IPS-20b (cell line): ENCODE data around the gene DMAC2L.
"Not testable (repeated sequence)": the region's sequence is repeated elsewhere in the genome, so short reads cannot be mapped to it uniquely, and the experiment has no call there.

ENCODE experiments used
- H3K27ac ChIP-seq: one replicate; pipeline ENCODE4 v1.5.1; 2013; ENCODE audit warnings: low read length
- H3K27me3 ChIP-seq: 2 replicates; pipeline ENCODE4 v1.6.1; 2013; ENCODE audit warnings: mild to moderate bottlenecking, low read length, inconsistent platforms; ENCODE audit not compliant: insufficient read depth
- H3K36me3 ChIP-seq: 2 replicates; pipeline ENCODE4 v1.6.1; 2013; ENCODE audit warnings: low read depth, mild to moderate bottlenecking, inconsistent platforms, low read length, moderate library complexity; ENCODE audit not compliant: insufficient read depth
- H3K4me1 ChIP-seq: 2 replicates; pipeline ENCODE4 v1.6.1; 2013; ENCODE audit warnings: mild to moderate bottlenecking, control low read depth, inconsistent platforms, low read length, moderate library complexity; ENCODE audit not compliant: insufficient read depth
- H3K4me3 ChIP-seq: 2 replicates; pipeline ENCODE4 v1.5.1; 2013; ENCODE audit warnings: mild to moderate bottlenecking, low read length, inconsistent platforms
- H3K9ac ChIP-seq: 2 replicates; pipeline ENCODE4 v1.6.1; 2013; ENCODE audit warnings: low read depth, mild to moderate bottlenecking, inconsistent platforms, low read length, moderate library complexity
- H3K9me3 ChIP-seq: 2 replicates; pipeline ENCODE4 v1.6.1; 2013; ENCODE audit warnings: mild to moderate bottlenecking, low read depth, low read length, inconsistent platforms; ENCODE audit not compliant: insufficient read depth

The DMAC2L gene

DNA sequence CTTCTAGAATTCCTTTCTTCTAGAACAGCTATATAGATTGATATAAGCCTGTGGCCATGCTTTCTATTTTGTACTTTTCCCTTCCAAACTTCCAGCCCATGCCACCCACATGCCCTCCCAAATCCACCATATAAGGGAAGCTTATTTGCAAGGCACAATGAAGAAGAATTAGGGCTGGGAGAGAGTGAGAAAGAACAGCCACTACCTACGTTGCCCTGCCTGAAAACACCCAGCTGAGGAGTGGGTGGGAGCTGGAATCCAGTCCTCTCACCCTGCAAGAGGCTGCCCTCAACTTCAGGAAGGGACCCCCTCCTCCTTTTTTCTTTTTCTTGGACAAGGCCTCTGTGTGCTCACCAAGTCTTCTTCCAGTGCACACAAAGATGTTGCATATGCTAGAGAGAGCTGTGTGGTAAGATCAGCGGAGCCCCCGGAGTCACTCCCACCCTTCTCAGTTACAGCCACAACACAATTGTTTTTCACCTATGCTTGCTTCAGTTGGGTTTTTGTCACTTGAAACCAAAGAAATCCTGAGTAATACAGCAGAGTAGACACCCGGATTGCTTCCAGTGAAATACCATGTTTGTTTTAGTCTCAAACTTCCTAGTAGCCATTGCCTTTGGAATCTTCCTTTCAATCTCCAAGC, 45.8 kb downstream of the DMAC2L start:
- Histone ChIP-seq H3K27ac (no peak overlapping the region), H3K9me3 (no peaks in the 10 kb centered on the region), H3K27me3 (no peaks in the 10 kb centered on the region), H3K4me3 (no peak overlapping the region), H3K9ac (no peak overlapping the region), H3K36me3 (no peaks in the 10 kb centered on the region), H3K4me1 (no peaks in the 10 kb centered on the region)

GRCh38 chr14:50359631-50360030, 47.5 kb downstream of the DMAC2L start:
- no peaks in the 10 kb centered on the region for H3K36me3 ChIP-seq
- H3K4me1 ChIP-seq = no peaks in the 10 kb centered on the region
- no peak overlapping the region for H3K27ac ChIP-seq
- H3K4me3 ChIP-seq = no peak overlapping the region
- no peaks in the 10 kb centered on the region for H3K27me3 ChIP-seq
- H3K9ac ChIP-seq = no peak overlapping the region
- no peaks in the 10 kb centered on the region for H3K9me3 ChIP-seq

DNA sequence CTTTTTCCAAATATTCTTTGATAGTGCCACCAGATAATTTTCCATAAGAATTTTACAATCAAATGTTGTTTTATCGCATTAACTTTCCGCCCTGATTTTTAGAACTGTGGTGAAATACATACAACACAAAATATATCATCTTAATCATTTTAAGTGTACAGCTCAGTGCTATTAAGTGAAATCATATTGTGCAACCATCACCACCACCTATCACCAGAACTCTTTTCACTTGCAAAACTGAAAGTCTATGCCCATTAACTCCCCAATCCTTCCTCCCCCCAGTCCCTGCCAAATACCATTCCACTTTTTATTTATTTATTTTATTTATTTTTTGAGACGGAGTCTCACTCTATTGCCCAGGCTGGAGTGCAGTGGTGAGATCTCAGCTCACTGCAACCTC, 48.0 kb downstream of the DMAC2L start:
- Histone ChIP-seq H3K4me3 (no peak overlapping the region), H3K27ac (no peak overlapping the region), H3K36me3 (no peaks in the 10 kb centered on the region), H3K27me3 (no peaks in the 10 kb centered on the region), H3K4me1 (no peaks in the 10 kb centered on the region), H3K9ac (no peak overlapping the region), H3K9me3 (no peaks in the 10 kb centered on the region)

DNA sequence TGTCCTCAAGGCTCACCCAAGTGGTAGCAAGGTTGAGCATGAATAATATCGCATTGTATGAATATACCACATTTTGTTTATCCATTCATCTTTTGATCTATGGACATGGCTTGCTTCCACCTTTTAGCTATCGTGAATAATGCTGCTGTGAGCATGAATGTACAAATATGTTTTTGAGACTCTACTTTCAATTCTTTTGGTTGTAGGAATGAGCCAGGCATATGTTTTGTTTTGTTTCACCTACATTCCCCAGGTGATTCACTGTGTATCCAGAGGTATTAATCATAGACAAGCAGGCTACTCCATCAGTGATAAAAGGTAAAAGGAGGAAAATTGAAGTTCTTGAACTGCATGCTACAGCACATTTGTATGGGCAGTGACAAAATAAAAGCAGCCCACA, 48.7 kb downstream of the DMAC2L start:
- H3K9me3 ChIP-seq = no peaks in the 10 kb centered on the region
- no peak overlapping the region for H3K4me3 ChIP-seq
- H3K27me3 ChIP-seq = no peaks in the 10 kb centered on the region
- no peak overlapping the region for H3K9ac ChIP-seq
- no peak overlapping the region for H3K27ac ChIP-seq
- no peaks in the 10 kb centered on the region for H3K36me3 ChIP-seq
- H3K4me1 ChIP-seq = no peaks in the 10 kb centered on the region

DNA sequence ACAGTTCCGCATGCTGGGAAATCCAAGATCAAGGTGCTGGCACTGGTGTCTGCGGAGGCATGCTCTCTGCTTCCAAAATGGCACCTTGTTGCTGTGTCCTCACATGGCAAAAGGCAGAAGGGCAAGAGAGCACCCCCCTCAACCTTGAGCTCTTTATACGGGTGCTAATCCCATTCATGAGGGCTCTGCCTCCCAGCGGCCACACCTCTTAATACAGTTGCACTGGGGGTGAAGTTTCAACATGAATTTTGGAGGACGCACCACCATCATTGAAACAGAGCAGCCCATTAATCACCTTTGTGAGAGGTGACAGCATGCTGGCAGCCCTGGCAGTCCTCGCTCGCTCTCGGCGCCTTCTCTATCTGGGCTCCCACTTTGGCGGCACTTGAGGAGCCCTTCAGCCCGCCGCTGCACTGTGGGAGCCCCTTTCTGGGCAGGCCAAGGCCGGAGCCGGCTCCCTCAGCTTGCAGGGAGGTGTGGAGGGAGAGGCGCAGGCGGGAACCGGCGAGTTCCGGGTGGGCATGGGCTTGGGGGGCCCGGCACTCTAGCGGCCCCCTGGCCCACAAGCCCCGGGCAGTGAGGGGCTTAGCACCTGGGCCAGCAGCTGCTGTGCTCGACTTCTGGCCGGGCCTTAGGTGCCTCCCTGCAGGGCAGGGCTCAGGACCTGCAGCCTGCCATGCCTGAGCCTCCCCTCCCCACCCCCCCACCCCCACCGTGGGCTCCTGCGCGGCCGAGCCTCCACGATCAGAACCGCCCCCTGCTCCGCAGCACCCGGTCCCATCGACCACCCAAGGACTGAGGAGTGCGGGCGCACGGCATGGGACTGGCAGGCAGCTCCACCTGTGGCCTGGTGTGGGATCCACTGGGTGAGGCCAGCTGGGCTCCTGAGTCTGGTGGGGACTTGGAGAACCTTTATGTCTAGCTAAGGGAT, 49.6 kb downstream of the DMAC2L start:
- not testable (repeated sequence) for H3K27me3 ChIP-seq, H3K4me1 ChIP-seq, H3K9me3 ChIP-seq, H3K9ac ChIP-seq, H3K36me3 ChIP-seq, H3K4me3 ChIP-seq, H3K27ac ChIP-seq

GRCh38 chr14:50362764-50363713, 50.9 kb downstream of the DMAC2L start:
- no peaks in the 10 kb centered on the region for H3K4me1 ChIP-seq
- H3K9ac ChIP-seq = no peak overlapping the region
- no peak overlapping the region for H3K4me3 ChIP-seq
- H3K27me3 ChIP-seq = no peaks in the 10 kb centered on the region
- no peaks in the 10 kb centered on the region for H3K9me3 ChIP-seq
- H3K27ac ChIP-seq = no peak overlapping the region
- no peaks in the 10 kb centered on the region for H3K36me3 ChIP-seq

DNA sequence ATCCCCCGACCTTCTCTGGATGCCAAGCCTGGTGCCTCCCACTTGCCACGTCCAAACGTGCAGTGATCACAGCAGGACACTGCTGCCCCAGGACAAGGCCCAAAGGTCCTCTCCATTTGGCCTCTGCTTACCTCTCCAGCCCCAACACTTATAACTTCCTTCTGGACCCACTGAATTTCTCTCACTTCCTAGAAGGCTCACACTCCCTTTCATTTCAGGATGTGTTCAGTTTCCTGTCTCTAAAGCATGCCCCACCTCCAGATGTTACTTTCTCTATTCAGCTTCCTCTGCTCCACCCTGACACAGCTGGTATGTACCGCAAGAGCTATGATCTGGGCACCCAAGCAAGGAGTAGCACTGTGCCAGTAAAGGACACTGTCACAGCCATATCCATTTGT, 51.6 kb downstream of the DMAC2L start:
- Histone ChIP-seq H3K27me3 (no peaks in the 10 kb centered on the region), H3K9ac (no peak overlapping the region), H3K4me1 (no peaks in the 10 kb centered on the region), H3K4me3 (no peak overlapping the region), H3K27ac (no peak overlapping the region), H3K9me3 (no peaks in the 10 kb centered on the region), H3K36me3 (no peaks in the 10 kb centered on the region)

DNA sequence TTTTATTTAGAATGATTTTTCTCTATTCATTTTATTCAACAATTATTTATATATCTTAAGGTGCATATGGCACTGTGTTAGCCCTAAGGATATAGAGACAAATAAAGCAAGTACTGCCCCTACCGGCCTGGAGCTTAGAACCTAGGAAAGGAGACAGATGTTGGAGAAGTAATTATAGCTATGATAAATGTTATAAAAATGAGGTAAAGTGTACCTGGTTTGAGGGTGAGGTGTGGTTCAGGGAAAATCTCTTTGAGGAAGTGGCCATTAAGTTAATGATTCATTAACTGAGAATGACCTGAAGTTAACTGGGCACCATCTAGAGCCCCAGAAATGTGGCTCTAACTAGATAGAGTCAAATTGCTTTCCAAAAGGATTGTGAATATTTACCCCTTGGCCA, 52.7 kb downstream of the DMAC2L start:
- Histone ChIP-seq H3K4me1 (no peaks in the 10 kb centered on the region), H3K27ac (no peak overlapping the region), H3K9me3 (no peaks in the 10 kb centered on the region), H3K27me3 (no peaks in the 10 kb centered on the region), H3K9ac (no peak overlapping the region), H3K4me3 (no peak overlapping the region), H3K36me3 (no peaks in the 10 kb centered on the region)

- not testable (repeated sequence) for H3K9me3 ChIP-seq, H3K4me1 ChIP-seq, H3K36me3 ChIP-seq, H3K4me3 ChIP-seq, H3K9ac ChIP-seq, H3K27ac ChIP-seq, H3K27me3 ChIP-seq
Observed at GRCh38 chr14:50365572-50365971, 53.4 kb downstream of the DMAC2L start.

DNA sequence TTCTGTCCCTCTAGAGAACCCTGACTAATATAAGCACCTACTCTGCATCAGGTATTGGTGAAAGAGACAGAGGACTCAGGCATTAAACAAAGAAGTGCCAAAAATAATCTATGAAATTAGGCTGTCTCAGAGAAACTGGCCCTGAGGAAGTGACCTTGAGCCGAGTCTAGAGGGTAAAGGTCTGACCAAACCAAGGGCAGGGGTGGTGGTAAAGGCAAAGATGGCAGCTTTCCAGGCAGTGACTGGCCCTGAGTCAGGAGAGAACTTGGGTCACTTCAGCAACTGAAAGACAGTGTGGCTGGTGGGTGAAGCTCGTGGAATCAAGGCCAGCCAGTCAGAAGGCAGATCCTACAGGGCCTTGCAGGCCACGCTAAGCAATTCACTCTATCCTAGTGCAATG, 54.0 kb downstream of the DMAC2L start:
- H3K27ac ChIP-seq = no peak overlapping the region

DNA sequence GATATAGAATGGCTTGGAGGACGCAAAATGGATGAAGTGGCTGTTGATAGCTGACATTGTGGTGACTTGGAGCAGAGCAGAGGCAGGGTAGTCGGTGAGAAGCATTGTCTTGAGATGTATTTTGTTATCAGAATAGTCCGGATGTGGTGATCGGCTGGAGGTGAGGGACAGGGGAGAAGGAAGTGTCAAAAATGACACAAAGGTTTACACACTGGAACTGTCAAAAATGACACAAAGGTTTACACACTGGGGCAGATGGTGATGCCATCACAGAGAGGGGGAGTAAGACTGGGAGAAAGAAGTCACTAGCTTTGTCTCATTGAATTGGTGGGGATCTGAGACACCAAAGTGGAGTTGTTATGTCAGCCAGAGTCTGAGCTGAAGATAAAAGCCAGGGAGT, 54.5 kb downstream of the DMAC2L start:
- Histone ChIP-seq H3K27ac (no peak overlapping the region), H3K27me3 (no peaks in the 10 kb centered on the region), H3K4me3 (no peak overlapping the region), H3K9ac (no peak overlapping the region), H3K36me3 (no peaks in the 10 kb centered on the region), H3K4me1 (no peaks in the 10 kb centered on the region), H3K9me3 (no peaks in the 10 kb centered on the region)

More for the DNA sequence above, 54.0 kb downstream of the DMAC2L start:
- Histone ChIP-seq H3K9ac (no peak overlapping the region), H3K4me1 (no peaks in the 10 kb centered on the region), H3K9me3 (no peaks in the 10 kb centered on the region), H3K4me3 (no peak overlapping the region), H3K27me3 (no peaks in the 10 kb centered on the region), H3K36me3 (no peaks in the 10 kb centered on the region)
